Fibroblast of skin of right biceps (primary cell): ENCODE data around the gene PLTP.
A peak's percentile ranks its signal among the peaks of the same experiment; 100 is the strongest.
"Not testable (repeated sequence)": the region's sequence is repeated elsewhere in the genome, so short reads cannot be mapped to it uniquely, and the experiment has no call there.

Experiments used
- DNase-seq: peaks from one replicate; pipeline ENCODE4 v3.0.0-alpha.2; 2013

Gene PLTP

DNA sequence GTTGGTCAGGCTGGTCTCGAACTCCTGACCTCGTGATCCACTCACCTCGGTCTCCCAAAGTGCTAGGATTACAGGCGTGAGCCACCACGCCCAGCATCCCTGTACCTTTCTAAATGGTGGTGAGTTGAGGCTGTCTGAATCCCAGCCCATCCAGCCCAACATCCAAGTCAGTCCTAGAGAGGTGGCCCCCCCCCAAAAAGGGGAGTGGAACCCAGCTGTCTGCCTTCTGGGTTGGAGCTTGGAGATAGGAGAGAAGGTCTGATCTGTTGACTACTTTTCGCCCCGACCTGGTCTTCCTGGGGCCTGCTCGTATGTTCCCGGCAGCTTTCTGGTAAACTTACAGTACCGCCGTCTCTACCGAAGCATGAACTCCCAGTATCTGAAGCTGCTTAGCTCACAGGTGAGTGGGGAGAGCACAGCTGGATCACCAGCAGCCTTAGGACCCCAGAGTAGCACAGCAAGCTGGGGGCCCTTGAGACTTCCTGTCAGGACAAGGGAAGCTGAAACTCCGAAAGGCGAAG is 15.3 kb downstream of the PLTP start:
- no peak for DNase-seq

DNA sequence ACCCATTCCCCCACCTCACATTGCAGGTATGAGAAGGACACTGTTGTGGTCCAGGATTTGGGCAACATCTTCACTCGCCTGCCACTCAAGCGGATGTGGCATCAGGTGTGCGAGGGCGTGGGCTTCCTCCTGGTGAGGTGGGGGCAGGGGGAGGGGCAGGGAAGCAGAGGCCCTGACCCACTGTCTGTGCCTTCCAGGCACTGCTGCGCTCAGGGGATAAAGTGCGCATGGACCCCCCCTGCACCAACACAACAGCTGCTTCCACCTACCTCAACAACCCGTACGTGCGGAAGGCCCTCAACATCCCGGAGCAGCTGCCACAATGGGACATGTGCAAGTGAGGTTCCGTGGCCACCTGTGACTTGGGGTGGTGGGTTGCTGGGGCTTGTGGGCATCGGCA is 17.2 kb downstream of the PLTP start:
- DNase-seq = no peak

DNA sequence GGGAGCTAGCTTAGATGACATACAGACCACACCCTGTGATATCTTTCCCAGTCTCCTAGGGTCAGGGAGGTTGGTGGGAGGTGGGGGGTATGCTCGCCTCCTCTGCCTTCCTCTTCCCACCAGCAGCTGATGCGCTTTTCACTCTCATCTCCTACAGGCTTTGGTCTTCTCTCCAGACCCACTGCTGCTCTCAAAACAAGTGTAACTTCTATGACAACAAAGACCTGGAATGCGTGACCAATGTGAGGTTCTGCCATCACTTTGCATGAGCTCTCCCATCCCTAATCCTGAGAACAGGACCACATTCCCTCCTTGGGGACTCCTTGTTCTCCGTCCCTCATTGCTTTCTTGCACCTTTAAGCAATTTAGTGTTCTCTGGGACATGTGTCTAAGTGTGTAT is 18.1 kb downstream of the PLTP start:
- no peak for DNase-seq

DNA sequence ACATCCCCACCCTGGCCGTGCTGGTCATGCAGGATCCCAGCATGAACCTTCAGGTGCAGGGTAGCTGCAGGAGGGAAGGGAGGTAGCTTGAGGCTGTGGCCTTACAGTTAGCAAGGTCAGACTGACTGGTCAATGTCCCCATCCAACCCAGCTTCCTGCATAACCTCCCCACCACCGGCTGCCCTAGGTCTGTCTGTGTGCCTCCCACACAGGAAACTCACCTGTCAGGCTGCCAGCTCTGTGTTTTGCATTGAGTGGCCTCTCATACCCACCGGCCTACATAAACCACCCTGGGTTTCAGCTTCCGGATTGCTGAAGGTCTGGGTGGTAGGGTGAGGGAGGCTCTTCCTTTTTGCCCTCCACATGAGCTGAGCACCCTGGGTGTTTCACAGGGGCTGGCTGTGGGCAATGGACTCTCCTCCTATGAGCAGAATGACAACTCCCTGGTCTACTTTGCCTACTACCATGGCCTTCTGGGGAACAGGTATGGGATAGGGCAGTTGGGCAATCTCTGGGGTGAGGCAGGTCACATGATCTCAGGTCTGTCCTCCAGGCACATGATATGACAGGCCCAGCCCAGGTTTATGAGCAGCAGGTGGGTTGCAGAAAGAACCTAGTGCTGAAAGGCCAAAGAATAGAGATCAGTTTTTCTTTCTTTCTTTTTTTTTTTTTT is 19.0 kb downstream of the PLTP start:
- DNase-seq = no peak

DNA sequence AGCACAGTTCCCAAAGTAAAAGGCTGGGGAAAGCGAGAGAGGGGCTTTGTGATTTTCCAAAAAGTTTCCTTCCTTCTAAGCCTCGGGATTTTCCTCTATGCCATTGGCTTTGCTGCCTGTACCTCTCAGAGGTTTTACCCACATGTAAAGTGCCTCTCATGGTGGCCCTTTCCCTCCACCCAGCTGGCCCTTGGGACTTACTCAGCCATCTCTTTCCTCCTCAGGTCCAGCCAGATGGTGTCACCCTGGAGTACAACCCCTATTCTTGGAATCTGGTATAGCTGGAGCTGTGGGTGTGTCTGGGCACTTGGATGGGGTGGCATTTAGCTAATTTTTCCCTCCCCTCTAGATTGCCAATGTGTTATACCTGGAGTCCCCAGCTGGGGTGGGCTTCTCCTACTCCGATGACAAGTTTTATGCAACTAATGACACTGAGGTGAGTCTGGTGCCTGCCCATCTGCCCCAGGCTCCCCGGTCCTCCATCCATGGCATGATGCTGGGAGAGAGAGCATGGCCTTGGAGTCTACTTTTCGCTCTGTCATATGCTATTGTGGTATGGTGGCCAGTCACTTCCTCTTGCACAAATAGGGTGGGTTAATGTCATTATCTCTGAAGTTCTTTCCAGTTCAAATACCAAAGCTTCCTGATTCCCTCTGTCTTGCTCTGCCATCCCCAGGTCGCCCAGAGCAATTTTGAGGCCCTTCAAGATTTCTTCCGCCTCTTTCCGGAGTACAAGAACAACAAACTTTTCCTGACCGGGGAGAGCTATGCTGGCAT is 19.7 kb downstream of the PLTP start:
- DNase-seq = peak; percentile 22

DNA sequence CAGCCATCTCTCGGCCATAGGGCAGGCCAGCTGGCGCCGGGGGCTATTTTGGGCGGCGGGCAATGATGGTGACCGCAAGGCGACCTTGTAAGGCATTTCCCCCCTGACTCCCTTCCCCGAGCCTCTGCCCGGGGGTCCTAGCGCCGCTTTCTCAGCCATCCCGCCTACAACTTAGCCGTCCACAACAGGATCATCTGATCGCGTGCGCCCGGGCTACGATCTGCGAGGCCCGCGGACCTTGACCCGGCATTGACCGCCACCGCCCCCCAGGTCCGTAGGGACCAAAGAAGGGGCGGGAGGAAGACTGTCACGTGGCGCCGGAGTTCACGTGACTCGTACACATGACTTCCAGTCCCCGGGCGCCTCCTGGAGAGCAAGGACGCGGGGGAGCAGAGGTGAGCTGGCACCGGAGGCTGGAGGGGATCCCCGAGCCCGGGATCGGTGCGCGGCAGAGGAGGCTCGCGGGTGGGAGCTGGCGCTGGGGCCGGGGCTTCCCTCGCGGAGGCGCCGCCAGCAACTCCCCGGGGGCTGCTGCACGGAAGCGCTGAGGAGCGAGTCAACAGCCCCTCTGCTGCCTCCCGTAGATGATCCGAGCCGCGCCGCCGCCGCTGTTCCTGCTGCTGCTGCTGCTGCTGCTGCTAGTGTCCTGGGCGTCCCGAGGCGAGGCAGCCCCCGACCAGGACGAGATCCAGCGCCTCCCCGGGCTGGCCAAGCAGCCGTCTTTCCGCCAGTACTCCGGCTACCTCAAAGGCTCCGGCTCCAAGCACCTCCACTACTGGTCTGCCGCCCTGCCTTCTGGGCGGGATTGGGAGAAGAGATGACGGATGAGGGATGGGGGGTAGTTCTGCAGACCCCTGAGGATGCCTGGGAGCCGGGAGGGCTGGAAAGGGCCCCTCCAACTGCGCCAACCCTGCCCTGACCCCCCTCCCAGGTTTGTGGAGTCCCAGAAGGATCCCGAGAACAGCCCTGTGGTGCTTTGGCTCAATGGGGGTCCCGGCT is 20.7 kb downstream of the PLTP start, which contains the start of the genes CTSA and NEURL2:
CTSA (plus strand) TSS at position 351 of the 999 bp plus-strand sequence; CDS start at position 585, 234 bp downstream.
NEURL2 (minus strand) TSS at position 224 of the 999 bp plus-strand sequence; CDS start at position 7, 217 bp downstream.
- peak; percentile 94 for DNase-seq

DNA sequence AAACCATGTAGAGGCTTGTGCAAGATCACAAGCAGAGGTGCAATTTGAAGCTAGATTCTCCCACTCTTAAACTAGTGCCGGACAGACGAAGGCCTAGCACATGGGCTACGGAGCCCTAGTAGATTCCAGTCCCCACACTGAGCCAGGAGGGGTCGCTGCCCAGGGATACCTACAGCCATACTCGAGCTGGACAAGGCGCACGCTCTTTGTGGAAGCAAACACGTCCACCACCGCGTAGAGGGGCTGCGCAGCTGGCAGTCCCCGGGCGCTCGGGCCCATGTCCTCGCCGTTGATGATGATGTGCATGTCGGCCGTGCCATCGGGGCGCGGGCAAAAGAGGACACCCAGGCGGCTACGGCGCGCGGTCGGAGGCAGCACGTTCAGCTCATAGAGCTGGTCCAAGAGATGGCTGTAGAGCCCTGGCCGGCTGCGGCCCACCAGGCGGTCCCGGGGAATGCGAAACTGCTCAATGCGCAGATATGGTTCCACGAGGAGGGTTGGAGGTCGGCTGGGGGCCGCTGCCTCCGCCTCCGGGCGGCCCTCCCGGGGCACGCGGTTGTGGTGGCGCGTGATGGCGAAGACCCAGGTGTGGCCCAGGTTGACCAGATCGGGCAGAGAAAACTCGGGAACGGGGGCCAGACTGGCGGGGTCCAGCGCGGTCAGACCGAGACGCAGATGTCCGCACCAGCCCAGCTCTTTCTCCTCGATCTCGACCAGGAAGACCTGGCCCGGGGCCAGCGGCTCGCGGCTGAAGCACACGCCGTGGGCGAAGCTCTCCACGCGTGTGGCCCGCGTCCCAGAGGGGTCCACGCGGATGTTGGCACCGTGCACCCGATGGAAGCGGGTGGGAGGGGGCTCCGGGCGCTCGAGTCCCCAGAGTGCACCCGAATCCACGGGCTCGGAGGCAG is 21.6 kb downstream of the PLTP start:
- DNase-seq = peak; percentile 81

DNA sequence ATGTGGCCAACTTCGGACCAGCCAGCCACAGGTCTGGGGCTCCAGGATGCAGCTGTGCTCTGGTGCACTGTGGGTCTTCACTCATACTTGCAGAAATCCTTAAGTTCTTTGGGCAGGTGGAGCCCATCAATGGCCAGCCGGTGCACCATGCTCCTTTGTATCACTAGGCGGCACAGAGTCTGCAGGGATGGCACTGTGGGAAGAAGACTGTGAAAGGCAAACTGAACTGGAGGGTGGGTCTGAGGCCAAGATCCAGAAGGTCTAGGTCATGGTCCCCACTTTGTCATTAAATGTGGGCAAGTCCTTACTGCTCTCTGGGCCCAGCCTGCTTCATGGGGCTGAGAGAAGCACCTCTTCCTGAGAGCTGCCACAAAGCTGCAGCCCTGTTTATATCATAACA is 23.3 kb downstream of the PLTP start:
- DNase-seq = no peak

DNA sequence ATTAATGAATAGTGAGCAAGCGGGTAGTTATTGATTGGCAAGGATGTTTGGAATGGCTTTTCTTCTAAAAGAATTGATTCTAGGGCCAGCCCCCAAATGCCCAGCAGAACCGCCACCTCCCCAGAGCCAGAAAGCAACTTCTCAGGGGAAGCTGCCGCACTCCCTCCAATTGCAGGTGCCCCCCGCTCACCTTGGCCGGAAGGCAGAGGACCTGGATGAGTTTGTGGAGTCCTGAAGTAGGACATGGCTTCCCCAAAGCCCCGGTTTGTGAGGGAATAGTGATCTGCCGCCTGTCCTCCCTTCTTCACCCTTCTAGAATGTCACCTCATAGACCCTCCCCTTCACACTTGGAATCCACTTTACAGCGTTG is 24.6 kb downstream of the PLTP start, which contains the start of gene SPATA25:
SPATA25 (minus strand) TSS at position 277 of the 370 bp plus-strand sequence; CDS start at position 245, 32 bp downstream.
- DNase-seq = no peak

DNA sequence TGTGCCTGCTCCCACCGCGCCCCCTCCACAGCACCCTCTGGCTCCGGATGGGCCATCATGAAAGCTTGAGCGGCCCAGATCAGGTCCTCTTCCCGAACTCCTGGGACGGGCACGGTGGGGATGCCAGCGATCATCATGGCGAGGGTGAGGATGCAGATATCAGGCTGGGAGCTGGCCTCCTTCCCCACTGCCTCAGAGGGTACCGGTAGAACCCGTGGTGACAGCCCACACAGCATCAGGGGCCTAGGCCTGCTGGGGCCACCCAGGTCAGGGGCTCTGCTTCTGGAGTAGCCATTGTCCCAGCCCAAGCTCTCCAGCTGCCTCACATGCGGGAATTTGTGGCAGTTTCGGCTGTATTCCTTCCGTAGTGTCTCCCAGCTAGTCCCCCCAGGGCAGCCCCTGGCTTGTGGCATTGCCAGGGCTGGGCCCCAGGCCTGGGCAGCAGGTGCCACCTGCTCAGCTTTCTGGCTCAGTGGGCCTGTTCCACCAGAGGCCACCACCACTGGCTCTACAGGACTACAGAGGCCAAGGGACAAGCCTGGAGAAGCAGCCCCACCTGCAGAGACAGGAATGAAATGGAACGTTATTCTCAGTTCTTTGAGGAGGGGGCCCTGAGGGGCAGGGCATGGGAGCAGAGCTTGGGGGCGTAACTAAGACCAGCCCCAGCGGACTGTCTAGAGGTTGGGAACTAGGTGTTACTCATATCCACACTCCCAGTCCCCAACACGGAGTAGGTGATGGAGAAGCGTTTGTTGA is 25.2 kb downstream of the PLTP start:
- no peak for DNase-seq

DNA sequence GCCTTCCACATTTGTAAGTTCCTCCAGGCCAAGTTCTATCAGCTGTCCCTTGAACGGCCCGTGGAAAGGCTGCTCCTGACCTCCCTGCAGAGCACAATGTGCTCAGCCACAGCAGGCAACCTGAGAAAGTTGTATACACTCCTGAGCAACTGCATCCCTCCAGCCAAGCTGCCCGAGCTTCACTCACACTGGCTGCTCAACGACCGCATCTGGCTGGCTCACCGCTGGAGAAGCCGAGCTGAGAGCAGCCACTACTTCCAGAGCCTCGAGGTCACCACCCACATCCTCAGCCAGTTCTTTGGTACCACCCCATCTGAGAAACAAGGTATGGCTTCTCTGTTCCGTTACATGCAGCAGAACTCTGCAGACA is 28.9 kb downstream of the PLTP start:
- no peak for DNase-seq

DNA sequence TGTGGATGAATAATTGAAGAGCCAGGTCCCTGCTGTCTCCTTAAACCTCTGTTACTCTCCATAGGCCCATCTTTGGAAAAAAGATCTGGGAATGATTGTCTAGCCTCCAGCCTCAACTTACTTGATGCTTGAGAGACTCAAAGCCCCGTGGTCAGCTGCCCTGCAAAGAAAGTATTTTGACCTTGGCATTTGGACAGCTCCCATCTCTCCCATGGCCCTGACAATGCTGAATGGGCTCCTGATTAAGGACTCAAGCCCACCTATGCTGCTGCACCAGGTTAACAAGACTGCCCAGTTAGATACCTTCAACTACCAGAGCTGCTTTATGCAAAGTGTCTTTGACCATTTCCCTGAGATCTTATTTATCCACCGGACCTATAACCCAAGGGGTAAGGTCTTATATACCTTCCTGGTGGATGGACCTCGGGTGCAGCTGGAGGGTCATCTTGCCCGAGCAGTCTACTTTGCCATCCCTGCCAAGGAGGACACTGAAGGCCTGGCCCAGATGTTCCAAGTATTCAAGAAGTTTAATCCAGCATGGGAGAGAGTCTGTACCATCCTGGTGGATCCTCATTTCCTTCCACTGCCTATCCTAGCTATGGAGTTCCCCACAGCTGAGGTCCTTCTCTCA is 29.4 kb downstream of the PLTP start:
- no peak for DNase-seq

DNA sequence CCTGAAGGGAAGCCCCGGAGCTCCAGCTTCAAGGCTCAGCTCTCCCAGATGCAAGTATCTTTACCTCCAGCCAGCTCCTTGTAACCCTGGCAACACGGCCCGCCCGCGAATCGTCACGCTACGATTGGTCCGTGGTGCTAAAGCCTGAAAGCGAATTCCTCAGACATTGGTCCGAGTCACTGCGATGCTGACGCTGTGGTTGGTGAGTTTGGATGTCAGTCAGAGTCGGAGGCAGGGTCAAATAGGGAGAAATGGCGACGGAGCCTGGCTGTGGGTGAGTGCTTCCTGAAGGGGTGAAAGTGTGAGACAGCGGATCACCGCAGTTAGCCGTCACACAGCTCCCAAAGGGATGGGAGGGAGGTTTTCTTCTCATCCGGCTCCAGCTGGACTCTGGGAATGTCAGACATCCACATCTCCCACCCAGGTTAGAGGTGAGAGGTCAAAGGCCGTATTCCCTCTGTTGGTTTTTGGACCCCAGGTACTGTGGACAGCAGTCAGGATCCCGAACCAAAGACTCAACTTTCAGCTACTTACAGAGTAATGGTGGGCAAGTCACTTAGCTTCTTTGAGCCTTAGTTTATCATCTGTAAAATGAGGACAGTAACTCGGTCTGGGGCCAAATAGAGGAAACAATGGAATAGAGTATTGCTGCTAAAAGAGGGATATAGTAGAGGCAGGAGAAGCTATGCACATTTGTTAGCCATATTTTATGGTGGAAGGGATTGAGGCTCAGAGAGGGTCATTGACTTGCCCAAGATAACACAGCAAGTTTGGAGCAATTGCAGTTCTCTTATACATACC is 30.8 kb downstream of the PLTP start, which contains the start of gene ZSWIM1:
ZSWIM1 (plus strand) TSS at position 240 of the 801 bp plus-strand sequence. CDS start 1,366 bp downstream, outside the sequence.
- peak; percentile 99 for DNase-seq

DNA sequence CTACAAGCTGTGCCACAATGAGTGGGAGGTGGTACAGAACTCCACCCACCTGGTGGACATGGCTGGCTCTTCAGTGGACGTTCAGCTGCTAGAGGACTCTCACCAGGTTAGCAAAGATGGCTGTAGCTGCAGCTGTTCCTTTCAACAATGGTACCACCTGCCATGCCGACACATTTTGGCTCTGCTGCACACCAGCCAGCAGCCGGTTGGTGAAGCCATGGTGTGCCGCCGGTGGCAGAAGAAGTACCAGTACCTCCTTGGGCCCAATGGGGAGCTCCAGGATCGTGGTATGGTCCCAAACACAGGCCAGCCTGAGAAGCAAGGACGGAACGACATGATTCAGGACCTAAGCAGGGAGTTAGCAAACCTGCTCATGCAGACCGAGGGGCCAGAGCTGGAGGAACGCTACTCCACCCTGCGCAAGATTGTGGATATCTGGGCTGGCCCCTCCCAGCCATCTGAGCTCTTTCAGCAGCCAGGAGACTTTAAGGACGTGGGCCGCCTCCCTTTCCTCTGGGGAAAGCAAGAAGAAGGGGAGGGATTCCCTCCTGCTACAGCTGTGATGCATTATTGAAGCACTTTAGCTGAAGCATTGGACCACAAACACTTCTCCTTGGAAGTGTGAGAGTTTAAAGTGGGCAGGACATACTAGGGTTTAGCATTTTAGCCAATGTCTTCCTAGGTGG is 33.7 kb downstream of the PLTP start:
- no peak for DNase-seq

DNA sequence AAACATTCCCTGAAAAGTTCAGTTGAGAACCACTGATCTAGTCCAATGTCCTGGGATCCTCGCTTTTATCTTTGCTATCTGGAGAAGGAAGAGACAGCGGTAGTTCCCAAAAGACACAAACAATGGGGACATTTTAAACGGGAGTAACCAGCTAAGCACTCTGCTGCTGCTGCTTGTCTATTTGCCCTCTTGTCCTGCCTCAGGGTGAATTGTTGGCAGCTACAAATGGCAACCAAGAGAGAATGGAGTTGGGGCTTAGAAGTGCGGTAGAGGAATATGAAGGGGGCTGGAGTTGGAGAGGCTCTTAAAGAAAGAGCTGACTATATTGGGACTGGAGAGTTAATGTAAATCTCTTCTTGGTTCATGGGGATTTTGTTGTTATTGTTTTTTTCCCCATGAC is 37.4 kb downstream of the PLTP start:
- DNase-seq = no peak

DNA sequence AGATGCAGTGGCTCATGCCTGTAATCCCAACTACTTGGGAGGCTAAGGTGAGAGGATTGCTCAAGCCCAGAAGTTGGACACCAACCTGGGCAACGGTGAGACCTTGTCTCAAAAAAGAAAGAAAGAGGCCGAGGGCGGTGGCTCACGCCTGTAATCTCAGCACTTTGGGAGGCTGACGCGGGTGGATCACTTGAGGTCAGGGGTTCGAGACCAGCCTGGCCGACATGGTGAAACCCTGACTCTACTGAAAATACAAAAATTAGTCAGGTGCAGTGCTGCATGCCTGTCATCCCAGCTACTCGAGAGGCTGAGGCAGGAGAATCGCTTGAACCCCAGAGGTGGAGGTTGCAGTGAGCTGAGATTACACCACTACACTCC is 37.9 kb downstream of the PLTP start:
- DNase-seq = not testable (repeated sequence)

DNA sequence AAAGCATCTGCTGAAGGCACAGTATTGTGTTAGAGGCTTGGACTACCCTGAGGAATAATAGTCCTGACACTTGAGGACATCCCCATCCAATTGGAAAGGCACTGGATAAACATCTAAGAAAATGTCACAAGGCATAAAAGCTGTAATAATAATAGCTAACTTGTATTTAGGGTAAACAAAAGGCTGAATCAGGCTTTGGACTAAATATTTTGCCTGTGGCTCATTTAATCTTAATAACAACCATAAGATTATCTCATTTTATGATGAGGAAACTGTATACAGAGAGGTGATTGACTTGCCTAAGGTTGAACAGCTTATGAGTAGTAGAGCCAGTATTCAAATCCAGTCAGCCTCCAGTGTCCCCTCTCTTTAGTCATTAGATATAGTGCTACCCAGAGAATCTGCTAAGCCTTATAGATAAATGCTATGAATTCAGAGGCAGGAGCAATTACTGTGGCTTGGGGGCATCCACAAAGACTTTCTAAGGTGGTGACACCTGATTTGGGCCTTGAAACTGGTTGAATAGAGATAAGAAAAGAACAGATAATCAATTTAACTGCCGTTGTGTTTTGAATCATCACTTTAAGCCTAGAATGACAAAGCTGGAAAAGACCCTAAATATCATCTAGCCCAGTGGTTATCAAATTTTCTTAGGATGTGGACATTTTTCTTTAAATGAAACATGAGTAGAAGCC is 38.4 kb downstream of the PLTP start:
- DNase-seq = no peak

DNA sequence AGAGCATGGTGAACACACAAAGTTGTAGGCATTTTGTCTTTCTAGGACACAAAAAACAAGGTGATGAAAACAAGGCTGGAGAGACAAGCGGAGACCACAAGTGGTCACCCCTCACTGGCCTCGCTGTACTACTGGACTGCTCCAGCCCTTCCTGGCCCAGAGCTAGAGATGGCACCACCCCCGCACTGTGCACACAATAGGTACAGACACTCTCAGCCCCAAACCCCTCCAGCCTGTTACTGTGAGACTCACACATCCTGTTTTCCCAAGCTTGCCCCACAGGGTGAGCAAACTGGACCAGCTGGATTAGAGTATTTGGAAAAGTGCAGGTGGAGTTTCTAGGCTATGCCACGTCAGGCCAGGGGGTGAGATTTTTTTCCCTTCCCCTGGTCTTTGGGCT is 39.3 kb downstream of the PLTP start:
- DNase-seq = no peak
